Liver (tissue), 3 donors: ENCODE measurements around the gene FMN1.

Source experiments
- HNF4G ChIP-seq: IDR thresholded peaks from 2 replicates; pipeline ENCODE4 v1.6.1; 2016; ENCODE audit warnings: antibody characterized with exemption
- TF ChIP-seq, protein P1 (sequence below): fragments of 150-350 bp; IDR thresholded peaks from 2 replicates; pipeline ENCODE4 v1.5.1; 2017; ENCODE audit warnings: improper control_type of control experiment, low read depth, low read length; ENCODE audit not compliant: missing input control
- donor health status: healthy.
- donor health status: healthy.

DNA sequence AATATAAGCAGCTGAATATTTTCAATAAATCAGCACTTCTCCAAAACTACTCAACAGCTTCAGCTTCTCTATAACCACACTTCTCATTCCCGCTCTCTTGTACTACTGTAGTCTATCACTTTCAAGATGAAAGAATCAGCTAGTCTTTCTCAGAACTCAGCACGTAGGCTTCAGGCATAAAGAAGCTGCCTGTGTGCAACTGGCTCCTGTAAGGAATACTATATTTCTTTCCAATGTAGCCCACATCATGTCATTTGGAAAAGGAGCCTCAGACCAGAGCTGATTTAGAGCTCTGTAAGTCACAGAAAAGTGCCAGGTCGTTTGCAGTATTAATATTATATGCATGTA is 62.3 kb downstream of the FMN1 start:
- TF ChIP-seq, protein P1, sequence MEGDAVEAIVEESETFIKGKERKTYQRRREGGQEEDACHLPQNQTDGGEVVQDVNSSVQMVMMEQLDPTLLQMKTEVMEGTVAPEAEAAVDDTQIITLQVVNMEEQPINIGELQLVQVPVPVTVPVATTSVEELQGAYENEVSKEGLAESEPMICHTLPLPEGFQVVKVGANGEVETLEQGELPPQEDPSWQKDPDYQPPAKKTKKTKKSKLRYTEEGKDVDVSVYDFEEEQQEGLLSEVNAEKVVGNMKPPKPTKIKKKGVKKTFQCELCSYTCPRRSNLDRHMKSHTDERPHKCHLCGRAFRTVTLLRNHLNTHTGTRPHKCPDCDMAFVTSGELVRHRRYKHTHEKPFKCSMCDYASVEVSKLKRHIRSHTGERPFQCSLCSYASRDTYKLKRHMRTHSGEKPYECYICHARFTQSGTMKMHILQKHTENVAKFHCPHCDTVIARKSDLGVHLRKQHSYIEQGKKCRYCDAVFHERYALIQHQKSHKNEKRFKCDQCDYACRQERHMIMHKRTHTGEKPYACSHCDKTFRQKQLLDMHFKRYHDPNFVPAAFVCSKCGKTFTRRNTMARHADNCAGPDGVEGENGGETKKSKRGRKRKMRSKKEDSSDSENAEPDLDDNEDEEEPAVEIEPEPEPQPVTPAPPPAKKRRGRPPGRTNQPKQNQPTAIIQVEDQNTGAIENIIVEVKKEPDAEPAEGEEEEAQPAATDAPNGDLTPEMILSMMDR: no peak
- no peak for TF ChIP-seq HNF4G
